ENCODE data around the gene SENP6. TPM values are rescaled to one million over a fixed set of nuclear protein-coding genes. Genes with fewer than 3 reads are reported as not detected.
"Not testable (repeated sequence)": the region's sequence is repeated elsewhere in the genome, so short reads cannot be mapped to it uniquely, and the experiment has no call there.

The SENP6 gene
- polyA plus RNA-seq, 3 donors: 116 to 155 (median 152) TPM

GRCh38 chr6:75624988-75625387, 23.3 kb downstream of the SENP6 start:
- DNase-seq (ENCODE audit: extremely low read depth in 1 of 11, low read depth in 9 of 11, low spot score in 4 of 11): no peak

DNA sequence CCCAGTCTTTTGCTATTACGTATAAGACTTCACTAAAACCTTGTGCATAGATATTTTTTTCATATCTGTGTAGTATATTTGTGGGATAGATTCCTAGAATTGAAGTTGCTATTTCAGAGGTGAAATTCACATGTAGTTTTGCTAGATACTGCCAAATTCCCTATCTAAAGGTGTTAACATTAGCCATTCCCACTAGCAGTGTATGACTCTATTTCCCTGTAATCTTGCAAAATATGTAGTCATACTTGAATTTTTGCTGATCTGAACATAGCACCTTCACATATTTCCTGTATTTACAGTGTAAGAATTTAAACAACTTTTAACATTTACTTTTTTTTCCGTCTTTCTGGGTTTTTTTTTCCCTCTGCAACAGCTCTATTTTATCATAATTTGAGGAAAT, 24.9 kb downstream of the SENP6 start:
- no peak for DNase-seq (ENCODE audit: extremely low read depth in 1 of 11, low read depth in 9 of 11, low spot score in 4 of 11)

DNA sequence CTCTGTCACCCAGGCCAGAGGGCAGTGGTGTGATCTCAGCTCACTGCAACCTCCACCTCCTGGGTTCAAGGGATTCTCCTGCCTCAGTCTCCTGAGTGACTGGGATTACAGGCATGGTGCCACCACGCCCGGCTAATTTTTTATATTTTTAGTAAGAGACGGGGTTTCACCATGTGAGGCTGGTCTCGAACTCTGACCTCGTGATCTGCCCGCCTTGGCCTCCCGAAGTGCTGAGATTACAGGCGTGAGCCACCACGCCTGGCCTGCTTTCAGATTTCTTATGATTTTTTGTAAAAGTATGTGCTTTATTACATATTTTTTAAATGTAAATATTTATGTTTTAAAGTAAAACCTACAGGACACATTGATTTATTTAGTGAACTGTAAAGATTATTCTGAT, 26.0 kb downstream of the SENP6 start:
- not testable (repeated sequence) for DNase-seq (ENCODE audit: extremely low read depth in 1 of 11, low read depth in 9 of 11, low spot score in 4 of 11)

- DNase-seq (ENCODE audit: extremely low read depth in 1 of 11, low read depth in 9 of 11, low spot score in 4 of 11): no peak
These were observed 30.4 kb downstream of the SENP6 start for GRCh38 chr6:75631859-75632635.

DNA sequence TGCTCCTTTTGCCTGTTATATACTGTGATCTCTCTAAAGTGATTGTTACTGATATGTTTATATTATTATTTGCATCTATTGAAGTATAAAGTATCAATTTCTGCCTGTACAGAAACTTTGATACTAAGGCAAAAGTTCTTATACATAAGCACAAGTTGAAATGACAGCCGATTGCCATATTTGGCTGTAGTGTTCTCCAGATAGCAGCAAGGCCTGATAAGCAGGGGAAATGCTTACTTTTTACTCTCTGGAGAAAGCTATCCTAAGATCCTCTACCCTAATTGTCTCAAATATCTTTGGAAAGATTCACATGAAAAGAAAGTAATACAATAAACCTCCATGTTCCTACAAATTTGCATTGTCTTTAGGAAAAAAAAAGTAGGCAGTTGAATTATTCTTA, 31.4 kb downstream of the SENP6 start:
- DNase-seq (ENCODE audit: extremely low read depth in 1 of 11, low read depth in 9 of 11, low spot score in 4 of 11): no peak

GRCh38 chr6:75642311-75642710, 40.6 kb downstream of the SENP6 start:
- no peak for DNase-seq (ENCODE audit: extremely low read depth in 1 of 11, low read depth in 9 of 11, low spot score in 4 of 11)

- no peak for DNase-seq (ENCODE audit: extremely low read depth in 1 of 11, low read depth in 9 of 11, low spot score in 4 of 11)
These were observed 41.5 kb downstream of the SENP6 start for GRCh38 chr6:75643173-75643572.

GRCh38 chr6:75656479-75656878, 54.8 kb downstream of the SENP6 start:
- no peak for DNase-seq (ENCODE audit: extremely low read depth in 1 of 11, low read depth in 9 of 11, low spot score in 4 of 11)

DNA sequence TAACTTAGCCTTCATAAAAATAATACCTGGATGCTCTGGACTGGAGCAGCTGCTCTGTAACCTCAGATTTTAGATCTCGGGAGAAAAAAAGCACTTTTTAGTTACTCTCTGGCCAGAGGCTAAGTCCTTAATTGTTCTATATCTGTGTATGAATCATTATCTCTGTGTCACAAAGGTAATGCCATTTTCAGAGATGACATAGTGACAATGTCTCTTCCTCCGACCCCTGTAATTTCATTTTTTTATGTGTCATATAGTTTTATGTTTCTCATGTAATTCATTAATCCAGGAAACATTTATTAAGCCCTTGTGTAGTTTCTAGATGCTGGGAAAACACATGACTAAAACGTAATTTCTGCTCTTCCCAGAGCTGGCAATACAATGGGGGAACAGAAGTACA, 55.6 kb downstream of the SENP6 start:
- no peak for DNase-seq (ENCODE audit: extremely low read depth in 1 of 11, low read depth in 9 of 11, low spot score in 4 of 11)

DNA sequence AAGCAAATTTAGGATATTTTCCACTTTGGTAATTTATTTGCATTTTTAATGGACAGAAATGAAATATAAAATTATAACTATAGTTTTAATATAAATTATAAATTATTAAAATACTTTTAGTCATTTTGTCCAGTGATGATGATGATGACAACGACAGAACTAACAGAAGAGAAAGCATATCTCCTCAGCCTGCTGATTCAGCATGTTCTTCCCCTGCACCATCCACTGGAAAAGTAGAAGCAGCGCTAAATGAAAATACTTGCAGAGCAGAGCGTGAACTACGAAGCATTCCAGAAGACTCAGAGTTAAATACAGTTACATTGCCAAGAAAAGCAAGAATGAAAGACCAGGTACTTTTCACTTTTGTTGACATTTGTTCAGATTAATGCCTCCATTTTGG, 64.9 kb downstream of the SENP6 start:
- DNase-seq (ENCODE audit: extremely low read depth in 1 of 11, low read depth in 9 of 11, low spot score in 4 of 11): no peak

DNA sequence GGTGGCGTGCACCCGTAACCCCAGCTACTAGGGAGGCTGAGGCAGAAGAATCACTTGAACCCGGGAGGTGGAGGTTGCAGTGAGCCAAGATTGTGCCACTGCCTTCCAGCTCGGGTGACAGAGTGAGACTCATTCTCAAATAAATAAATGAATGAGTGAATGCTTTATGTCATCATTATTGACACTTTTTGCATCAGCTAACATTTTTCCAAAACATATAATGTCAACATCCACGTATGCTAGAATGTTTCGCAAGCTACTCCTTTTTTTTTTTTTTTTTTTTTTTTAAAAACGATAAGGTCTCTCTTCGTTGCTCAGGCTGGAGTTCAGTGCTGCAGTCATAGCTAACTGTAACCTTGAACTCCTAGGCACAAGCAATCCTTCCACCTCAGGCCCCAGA, 72.2 kb downstream of the SENP6 start:
- DNase-seq (ENCODE audit: extremely low read depth in 1 of 11, low read depth in 9 of 11, low spot score in 4 of 11): no peak

GRCh38 chr6:75676377-75676776, 74.7 kb downstream of the SENP6 start:
- DNase-seq (ENCODE audit: extremely low read depth in 1 of 11, low read depth in 9 of 11, low spot score in 4 of 11): no peak

GRCh38 chr6:75682548-75682947, 80.9 kb downstream of the SENP6 start:
- not testable (repeated sequence) for DNase-seq (ENCODE audit: extremely low read depth in 1 of 11, low read depth in 9 of 11, low spot score in 4 of 11)

DNA sequence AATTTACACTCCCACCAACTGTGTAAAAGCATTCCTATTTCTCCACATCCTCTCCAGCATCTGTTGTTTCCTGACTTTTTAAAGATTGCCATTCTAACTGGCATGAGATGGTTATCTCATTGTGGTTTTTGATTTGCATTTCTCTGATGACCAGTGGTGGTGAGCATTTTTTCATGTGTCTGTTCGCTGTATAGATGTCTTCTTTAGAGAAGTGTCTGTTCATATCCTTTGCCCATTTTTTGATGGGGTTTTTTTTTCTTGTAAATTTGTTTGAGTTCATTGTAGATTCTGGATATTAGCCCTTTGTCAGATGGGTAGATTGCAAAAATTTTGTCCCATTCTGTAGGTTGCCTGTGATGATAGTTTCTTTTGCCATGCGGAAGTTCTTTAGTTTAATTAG, 81.3 kb downstream of the SENP6 start:
- not testable (repeated sequence) for DNase-seq (ENCODE audit: extremely low read depth in 1 of 11, low read depth in 9 of 11, low spot score in 4 of 11)

GRCh38 chr6:75687535-75687934, 85.9 kb downstream of the SENP6 start:
- not testable (repeated sequence) for DNase-seq (ENCODE audit: extremely low read depth in 1 of 11, low read depth in 9 of 11, low spot score in 4 of 11)

DNA sequence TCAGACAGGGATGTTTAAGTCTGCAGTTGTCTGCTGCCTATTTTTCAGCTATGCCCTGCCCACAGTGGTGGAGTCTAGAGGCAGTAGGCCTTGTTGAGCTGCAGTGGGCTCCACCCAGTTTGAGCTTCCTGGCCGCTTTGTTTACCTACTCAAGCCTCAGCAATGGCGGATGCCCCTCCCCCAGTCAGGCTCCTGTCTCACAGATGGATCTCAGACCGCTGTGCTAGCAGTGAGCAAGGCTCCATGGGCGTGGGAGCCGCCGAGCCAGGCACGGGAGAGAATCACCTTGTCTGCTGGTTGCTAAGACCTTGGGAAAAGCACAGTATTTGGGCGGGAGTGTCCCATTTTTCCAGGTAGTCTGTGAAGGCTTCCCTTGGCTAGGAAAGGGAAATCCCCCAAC, 86.3 kb downstream of the SENP6 start:
- not testable (repeated sequence) for DNase-seq (ENCODE audit: extremely low read depth in 1 of 11, low read depth in 9 of 11, low spot score in 4 of 11)

- DNase-seq (ENCODE audit: extremely low read depth in 1 of 11, low read depth in 9 of 11, low spot score in 4 of 11): no peak
These were observed 87.9 kb downstream of the SENP6 start for GRCh38 chr6:75689576-75689975.

- DNase-seq (ENCODE audit: extremely low read depth in 1 of 11, low read depth in 9 of 11, low spot score in 4 of 11): no peak
These were observed 89.3 kb downstream of the SENP6 start for GRCh38 chr6:75691012-75691411.

DNA sequence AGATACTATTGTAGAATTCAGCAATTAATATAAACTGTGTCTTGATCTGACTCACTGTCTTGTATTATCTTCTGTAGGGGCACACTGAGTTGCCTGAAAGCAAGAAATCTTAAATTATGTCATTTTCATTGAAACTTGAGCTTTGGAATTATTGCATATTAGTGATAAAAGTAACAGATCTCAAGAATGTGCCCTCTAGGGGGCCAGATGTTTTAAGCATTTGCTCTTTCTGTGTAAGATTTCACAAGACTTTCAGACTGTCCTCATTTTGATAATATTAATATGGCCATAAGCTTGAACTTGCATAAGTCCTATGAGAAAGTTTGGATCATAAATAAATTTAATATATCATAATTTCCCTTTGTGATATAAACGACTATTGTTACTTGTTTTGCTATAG, 91.9 kb downstream of the SENP6 start:
- DNase-seq (ENCODE audit: extremely low read depth in 1 of 11, low read depth in 9 of 11, low spot score in 4 of 11): no peak

DNA sequence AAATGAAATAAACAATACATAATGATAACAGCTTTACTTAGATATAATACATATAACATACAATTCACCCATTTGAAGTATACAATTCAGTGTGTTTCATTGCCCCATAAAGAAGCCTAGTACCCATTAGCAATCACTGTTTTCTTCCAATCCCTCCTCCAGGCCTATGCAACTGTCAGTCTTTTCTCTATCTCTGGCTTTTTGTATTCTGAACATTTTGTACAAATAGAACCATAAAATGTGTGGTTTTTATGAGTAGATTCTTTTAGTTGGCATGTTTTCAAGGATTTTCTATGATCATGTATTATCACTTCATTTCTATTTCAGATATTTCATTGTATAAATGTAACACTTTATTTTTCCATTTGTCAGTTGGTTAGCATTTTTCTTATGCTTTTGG, 92.7 kb downstream of the SENP6 start:
- no peak for DNase-seq (ENCODE audit: extremely low read depth in 1 of 11, low read depth in 9 of 11, low spot score in 4 of 11)

DNA sequence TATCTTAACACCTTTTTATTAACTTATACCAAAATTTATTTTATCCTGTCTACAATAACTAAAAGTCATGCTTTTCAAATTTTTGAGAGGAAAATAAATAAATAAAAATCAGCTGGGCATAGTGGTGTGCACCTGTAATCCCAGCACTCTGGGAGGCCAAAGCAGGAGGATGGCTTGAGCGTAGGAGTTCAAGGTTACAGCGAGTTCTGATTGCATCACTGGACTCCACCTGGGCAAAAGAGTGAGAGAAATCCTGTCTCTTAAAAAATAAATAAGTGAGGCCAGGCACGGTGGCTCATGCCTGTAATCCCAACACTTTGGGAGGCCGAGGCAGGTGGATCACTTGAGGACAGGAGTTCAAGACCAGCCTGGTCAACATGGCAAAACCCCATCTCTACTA, 106.7 kb downstream of the SENP6 start:
- DNase-seq (ENCODE audit: extremely low read depth in 1 of 11, low read depth in 9 of 11, low spot score in 4 of 11): not testable (repeated sequence)
